NCI-H128 (cell line): ENCODE measurements around the gene SLCO2A1.

Experiments
- DNase-seq: peaks from one replicate; lab custom pipeline; 2025; ENCODE audit not compliant: unreplicated experiment; lab: John Stamatoyannopoulos, UW

The SLCO2A1 gene

DNA sequence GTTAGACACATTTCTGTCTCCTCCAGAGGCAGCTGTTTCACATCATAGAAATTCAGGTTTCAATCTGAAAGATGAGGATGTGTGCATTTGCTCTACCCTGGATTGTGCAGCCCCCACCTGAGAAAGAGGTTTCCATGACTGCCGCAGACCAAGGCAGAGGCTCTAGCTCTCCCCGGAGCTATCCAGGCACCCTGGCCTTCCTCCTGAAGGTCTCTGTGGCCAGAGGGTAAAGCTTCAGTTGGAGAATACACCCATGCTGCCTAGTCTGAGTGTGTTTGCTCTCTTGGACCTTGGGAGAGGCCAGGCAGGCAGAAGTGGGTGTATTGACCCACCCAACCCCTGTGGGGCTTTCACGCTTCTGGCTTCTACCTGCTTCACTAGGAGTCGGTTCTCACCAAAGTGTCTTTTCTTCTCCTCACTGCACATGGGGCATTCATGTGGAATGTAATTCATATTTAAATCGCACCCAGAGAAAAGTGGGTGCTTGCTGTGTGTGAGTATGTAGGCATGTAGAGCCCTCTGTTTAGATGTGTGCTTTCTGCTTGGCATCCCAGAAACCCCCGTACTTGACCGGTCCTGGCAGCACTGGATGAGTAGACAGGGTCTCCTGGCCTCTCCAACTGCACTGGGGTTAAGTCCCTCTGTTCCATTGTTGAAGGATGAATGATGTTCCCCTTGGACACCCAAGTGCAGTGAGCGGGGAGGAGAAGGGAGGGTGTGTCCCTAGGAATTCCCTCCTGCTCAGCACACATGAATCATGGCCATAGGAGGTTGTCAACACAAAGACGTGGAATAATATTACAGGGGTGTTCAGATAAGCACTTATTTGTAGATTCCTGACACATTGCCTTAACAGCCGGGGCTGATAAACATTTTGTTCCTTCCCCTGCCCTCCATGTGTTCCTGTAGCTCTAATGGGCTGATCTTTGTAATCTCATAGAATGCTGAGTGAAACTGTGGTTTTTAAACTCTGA, 113.8 kb downstream of the SLCO2A1 start:
- no peak for DNase-seq

GRCh38 chr3:133914839-133915600, 114.7 kb downstream of the SLCO2A1 start:
- no peak for DNase-seq

DNA sequence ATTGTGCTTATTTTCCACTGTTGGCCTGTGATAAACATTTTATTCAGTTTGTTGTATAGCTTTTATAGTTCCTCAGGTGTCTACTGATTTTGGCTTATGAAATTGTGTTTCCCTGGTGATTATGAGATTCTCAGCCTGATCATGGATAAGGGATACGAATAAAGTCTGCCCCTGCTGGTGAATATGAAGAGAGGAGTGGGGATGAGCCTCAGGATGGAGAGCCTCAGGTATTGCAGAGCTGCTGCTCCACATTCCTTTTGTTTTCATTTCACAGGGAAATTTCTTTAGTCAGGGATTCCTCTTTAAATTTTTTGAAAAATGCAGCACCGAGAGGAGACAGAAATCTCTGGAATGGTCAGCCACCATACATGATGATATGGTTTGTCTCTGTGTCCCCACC, 119.3 kb downstream of the SLCO2A1 start:
- DNase-seq, result no peak

DNA sequence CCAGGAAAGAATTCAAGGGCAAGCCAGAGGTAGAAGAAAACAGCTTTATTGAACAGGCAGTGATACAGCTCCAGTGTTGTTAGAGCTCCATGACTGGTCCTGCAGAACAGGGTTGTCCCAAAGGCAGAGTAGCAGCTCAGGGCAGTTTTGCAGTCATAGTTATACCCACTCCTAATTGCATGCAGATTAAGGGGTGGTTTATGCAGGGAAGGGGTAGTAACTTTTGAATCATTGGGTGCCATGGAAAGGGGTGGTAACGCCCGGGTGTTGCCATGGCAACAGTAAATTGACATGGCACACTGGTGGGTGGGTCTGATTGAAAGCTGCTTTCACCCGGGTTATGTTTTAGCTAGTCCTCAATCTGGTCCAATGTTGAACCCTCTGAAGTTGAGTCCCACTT, 124.3 kb downstream of the SLCO2A1 start:
- DNase-seq, result no peak

DNA sequence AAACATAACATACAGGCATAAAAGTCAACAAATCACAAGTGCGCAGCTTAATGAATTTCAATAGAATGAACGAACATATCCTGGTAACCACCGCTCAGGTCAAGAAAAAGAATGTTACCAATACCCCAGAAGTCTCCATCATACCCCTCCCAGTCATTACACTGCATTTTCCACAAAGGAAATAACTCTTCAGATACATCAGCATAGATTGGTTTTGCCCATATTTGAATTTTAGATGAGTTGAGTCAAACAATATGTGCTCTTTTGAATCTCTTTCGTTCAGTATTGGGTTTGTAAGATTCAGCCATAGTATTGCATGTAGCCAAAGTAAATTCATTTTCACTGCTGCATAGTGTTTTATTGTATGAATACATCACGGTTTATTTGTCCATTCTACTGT, 127.9 kb downstream of the SLCO2A1 start:
- DNase-seq, result no peak

- DNase-seq, result no peak
Measured at GRCh38 chr3:133901083-133901482, 128.6 kb downstream of the SLCO2A1 start.

DNA sequence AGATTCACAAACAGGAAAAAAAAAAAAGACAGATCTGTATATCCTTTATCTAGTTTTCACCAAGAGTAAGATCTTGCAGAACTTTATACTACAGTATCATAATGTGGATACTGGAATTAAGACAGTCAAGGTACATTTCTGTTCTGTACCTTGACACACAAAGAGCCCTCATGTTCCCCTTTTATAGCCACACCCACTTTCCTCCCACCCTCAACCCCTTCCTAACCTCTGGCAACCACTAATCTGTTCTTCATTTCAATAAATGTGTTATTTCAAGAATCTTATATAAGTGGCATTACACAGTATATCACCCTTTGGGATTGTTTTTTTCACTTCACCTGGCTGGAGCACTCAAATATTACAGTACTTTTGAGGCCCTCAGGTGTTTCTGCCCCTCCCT, 130.4 kb downstream of the SLCO2A1 start:
- no peak for DNase-seq

DNA sequence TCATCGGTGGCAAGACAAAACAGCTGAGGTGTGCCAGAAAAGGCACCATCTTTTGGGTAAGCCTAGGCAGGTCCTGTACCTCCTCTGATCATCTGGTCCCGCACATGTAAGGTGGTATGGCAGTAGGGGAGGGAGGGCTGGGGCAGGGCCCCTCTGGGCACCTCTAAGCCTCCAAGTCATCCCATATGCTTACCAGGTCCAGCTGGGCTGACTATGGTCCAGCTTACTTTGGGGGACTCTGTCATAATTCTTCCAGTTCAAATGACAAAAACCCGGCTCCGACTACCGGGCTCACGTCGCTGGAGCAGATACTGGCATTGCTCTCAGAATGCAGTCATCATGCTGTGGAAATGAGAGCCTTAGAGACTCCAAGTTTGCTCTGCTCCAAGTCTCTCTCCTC, 132.2 kb downstream of the SLCO2A1 start:
- no peak for DNase-seq

GRCh38 chr3:133896002-133896761, 133.5 kb downstream of the SLCO2A1 start:
- no peak for DNase-seq

GRCh38 chr3:133895208-133896001, 134.3 kb downstream of the SLCO2A1 start, which contains the start of gene RAB6B:
Gene RAB6B, minus strand, starts transcription at chr3:133895882. Its CDS starts 416 bp downstream, at chr3:133895466.
- DNase-seq, result peak; percentile 46

DNA sequence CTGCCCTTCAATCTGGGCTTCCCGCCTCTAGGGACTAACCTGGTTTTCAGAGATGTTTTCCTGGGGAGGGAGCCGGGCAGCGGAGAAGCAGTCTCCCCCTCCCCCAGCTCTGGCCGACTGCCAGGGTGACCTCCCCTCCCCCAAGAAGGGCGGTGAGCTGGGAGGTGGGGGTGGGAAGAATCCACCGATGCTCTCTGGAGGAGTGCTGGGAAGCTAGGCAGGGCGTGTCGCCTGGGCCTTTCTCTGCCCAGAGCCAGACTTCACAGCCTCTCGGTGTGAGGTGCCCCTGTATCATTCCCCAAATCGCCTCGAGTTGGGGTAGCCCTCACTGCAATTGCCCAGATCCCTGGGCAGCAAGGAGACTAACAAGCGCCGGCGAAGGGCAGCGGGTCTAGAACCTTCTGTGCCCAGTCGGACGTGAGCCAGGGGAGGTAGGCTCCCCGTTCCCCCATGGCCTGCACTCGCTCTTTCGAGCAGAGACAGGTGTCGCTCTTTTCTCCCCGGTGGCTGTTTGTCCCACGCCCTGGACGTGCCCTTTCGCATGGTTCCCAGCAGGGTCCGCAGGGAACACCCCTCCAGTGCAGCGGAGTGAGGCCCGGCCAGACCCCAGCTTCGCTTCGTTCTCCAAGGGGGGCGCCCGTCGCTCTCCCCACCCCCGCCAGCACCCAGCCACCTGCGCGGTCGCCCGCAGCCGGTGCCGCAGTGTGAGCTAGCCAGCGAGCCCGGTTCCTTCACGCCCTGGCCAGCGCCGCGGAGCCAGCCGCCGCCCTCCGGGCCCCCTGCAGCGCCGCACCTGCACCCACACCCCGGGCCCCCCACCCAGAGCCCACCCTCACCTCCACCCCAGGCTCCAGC, 135.1 kb downstream of the SLCO2A1 start:
- DNase-seq, result no peak

- DNase-seq, result no peak
Measured at GRCh38 chr3:133893683-133894352, 135.9 kb downstream of the SLCO2A1 start.

DNA sequence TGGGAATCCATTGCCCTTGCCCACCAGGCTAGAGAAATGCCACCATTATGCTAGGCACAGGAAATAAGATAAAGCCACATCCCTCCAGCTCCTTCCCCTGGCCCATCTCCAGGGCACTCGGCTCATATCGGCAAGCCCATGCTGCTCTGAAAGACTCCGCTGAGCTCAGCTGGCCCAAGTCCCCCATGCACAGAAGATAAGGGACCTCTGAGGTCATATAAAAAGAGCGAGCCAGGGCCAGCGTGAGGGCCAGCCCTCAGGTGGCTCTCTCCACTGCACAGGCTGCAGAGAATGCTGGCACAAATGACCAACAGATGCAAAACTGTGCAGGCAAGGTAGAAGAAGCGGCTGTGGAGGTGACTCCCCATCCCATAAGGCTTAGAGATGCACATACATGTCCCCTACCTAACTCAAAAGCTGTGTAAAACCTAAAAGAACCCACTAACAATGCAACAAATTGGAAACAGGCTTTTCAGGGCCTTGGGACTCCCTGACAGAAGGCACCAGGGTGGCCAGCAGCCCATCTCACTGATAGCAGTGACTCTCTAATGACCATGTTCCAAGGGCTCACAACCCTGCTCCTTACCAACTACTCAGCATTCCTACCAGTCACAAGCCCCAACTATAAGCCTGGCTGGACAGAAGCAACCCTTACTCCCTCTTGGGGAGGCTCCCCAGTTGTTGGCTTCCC, 137.0 kb downstream of the SLCO2A1 start:
- no peak for DNase-seq

- DNase-seq, result no peak
Measured at GRCh38 chr3:133891662-133892378, 137.9 kb downstream of the SLCO2A1 start.

- DNase-seq, result no peak
Measured at GRCh38 chr3:133890972-133891644, 138.6 kb downstream of the SLCO2A1 start.

DNA sequence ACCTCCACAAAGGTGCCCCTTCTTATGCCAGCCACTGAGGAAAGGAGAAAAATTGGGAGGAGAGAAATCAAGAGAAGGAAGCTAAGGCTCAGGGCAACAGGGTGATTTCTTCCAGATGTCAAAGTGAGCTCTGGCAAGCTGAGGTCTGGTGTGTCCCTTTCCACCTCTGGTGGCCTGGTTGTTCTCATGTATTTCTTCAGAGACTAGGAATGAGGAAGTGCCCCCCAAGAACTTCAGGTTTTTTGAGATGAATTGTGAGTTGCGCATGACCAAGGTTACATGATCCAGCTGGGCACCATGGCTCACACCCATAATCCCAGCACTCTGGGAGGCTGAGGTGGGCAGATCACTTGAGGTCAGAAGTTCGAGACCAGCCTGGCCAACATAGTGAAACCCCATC, 139.7 kb downstream of the SLCO2A1 start:
- no peak for DNase-seq

GRCh38 chr3:133888726-133889340, 140.9 kb downstream of the SLCO2A1 start:
- no peak for DNase-seq
